Erythroblast (primary cell): Measurements from ENCODE around the gene DIP2A.

Experiments
- GATA1 ChIP-seq: IDR thresholded peaks from 2 replicates; pipeline ENCODE4 v1.6.1; 2011; ENCODE audit warnings: low read depth, mild to moderate bottlenecking, control low read depth, low read length, moderate library complexity
- POLR2A ChIP-seq: IDR thresholded peaks from 2 replicates; pipeline ENCODE4 v1.6.1; 2011; ENCODE audit warnings: mild to moderate bottlenecking, low read length

DNA sequence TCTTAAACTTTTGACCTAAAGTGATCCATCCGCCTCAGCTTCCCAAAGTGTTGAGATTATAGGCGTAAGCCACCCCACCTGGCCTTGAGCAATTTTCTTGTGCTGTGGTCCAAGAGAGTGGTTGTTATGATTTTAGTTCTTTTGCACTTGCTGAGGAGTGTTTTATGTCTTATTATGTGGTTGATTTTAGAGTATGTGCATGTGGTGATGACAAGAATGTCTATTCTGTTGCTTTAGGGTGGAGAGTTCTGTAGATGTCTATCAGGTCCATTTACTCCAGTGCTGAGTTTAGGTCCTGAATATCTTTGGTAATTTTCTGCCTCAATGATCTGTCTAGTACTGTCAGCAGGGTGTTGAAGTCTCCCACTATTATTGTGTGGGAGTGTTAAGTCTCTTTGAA is 157.4 kb downstream of the DIP2A start:
- TF ChIP-seq POLR2A (no peak), GATA1 (no peak)
